IPS-20b (cell line): ENCODE results near the gene SMAP2.

ENCODE experiments used
- H3K27ac ChIP-seq: one replicate; pipeline ENCODE4 v1.5.1; 2013; ENCODE audit warnings: low read length
- H3K27me3 ChIP-seq: 2 replicates; pipeline ENCODE4 v1.6.1; 2013; ENCODE audit warnings: mild to moderate bottlenecking, low read length, inconsistent platforms; ENCODE audit not compliant: insufficient read depth
- H3K36me3 ChIP-seq: 2 replicates; pipeline ENCODE4 v1.6.1; 2013; ENCODE audit warnings: low read depth, mild to moderate bottlenecking, inconsistent platforms, low read length, moderate library complexity; ENCODE audit not compliant: insufficient read depth
- H3K4me1 ChIP-seq: 2 replicates; pipeline ENCODE4 v1.6.1; 2013; ENCODE audit warnings: mild to moderate bottlenecking, control low read depth, inconsistent platforms, low read length, moderate library complexity; ENCODE audit not compliant: insufficient read depth
- H3K4me3 ChIP-seq: 2 replicates; pipeline ENCODE4 v1.5.1; 2013; ENCODE audit warnings: mild to moderate bottlenecking, low read length, inconsistent platforms
- H3K9ac ChIP-seq: 2 replicates; pipeline ENCODE4 v1.6.1; 2013; ENCODE audit warnings: low read depth, mild to moderate bottlenecking, inconsistent platforms, low read length, moderate library complexity
- H3K9me3 ChIP-seq: 2 replicates; pipeline ENCODE4 v1.6.1; 2013; ENCODE audit warnings: mild to moderate bottlenecking, low read depth, low read length, inconsistent platforms; ENCODE audit not compliant: insufficient read depth

The SMAP2 gene

GRCh38 chr1:40413527-40414252 lies 40.2 kb downstream of the SMAP2 start:
- Histone ChIP-seq H3K27me3 (no peaks in the 10 kb centered on the region), H3K36me3 (no peaks in the 10 kb centered on the region), H3K9me3 (no peaks in the 10 kb centered on the region), H3K9ac (no peak overlapping the region), H3K4me3 (no peak overlapping the region), H3K27ac (no peak overlapping the region), H3K4me1 (peaks cover 8% of the 10 kb centered on the region)

- H3K27me3 ChIP-seq, result no peaks in the 10 kb centered on the region
- H3K27ac ChIP-seq, result no peak overlapping the region
- no peaks in the 10 kb centered on the region for H3K36me3 ChIP-seq
- H3K4me1 ChIP-seq, result peaks cover 3% of the 10 kb centered on the region
- H3K4me3 ChIP-seq, result no peak overlapping the region
- no peaks in the 10 kb centered on the region for H3K9me3 ChIP-seq
- no peak overlapping the region for H3K9ac ChIP-seq
Measured at GRCh38 chr1:40414331-40414730, 40.8 kb downstream of the SMAP2 start.

DNA sequence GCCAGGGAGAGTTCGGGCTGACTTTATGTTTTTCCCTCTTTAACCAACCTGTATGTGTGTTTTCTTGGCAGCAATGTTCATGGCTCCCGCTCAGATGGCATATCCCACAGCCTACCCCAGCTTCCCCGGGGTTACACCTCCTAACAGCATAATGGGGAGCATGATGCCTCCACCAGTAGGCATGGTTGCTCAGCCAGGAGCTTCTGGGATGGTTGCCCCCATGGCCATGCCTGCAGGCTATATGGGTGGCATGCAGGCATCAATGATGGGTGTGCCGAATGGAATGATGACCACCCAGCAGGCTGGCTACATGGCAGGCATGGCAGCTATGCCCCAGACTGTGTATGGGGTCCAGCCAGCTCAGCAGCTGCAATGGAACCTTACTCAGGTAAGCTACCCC lies 43.2 kb downstream of the SMAP2 start:
- Histone ChIP-seq H3K27me3 (no peaks in the 10 kb centered on the region), H3K27ac (no peak overlapping the region), H3K9ac (no peak overlapping the region), H3K4me3 (no peak overlapping the region), H3K9me3 (no peaks in the 10 kb centered on the region), H3K36me3 (no peaks in the 10 kb centered on the region), H3K4me1 (no peaks in the 10 kb centered on the region)

DNA sequence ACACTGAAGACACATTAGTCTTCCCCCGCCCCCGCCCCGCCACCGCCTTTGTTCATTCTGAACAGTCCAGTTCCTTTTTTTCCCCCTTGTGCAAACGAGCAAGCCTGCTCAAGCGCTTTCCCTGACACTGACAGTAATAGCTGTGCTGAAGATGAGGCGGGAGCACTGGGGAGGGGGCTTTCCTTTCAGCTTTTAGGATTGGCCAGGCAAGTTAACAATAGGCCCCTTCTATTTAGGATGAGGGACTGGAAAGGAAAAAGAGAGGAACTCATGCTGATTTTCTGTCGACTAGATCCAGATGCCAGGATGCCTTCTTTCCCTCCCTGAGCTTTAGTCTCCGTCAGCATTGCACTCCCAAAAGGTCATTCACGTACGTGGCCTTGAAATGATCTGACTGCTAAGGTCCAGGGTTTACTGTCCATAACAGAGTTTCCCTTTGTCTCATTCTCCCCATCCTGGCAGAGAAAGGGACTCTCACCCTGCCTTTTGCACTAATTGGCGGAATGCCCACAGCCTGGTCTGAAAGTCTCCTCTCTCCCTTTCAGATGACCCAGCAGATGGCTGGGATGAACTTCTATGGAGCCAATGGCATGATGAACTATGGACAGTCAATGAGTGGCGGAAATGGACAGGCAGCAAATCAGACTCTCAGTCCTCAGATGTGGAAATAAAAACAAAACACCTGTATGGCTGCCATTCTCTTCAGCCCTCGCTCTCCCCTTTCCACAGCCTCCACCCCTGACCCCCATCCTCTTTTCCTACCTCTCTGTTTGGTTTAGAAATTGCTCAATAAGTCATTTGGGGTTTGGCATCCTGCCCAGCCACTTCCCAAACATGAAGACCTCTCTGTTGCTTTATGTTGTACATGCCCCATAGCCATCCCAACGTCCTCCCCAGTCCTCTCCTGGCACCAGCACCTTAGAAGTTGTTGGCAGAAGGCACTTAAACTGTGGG lies 48.2 kb downstream of the SMAP2 start:
- Histone ChIP-seq H3K27ac (no peak overlapping the region), H3K9me3 (no peaks in the 10 kb centered on the region), H3K36me3 (no peaks in the 10 kb centered on the region), H3K9ac (no peak overlapping the region), H3K27me3 (no peaks in the 10 kb centered on the region), H3K4me1 (no peaks in the 10 kb centered on the region), H3K4me3 (no peak overlapping the region)

GRCh38 chr1:40422630-40423263 lies 49.2 kb downstream of the SMAP2 start:
- Histone ChIP-seq H3K9ac (no peak overlapping the region), H3K4me3 (no peak overlapping the region), H3K36me3 (no peaks in the 10 kb centered on the region), H3K4me1 (no peaks in the 10 kb centered on the region), H3K9me3 (no peaks in the 10 kb centered on the region), H3K27ac (no peak overlapping the region), H3K27me3 (no peaks in the 10 kb centered on the region)

DNA sequence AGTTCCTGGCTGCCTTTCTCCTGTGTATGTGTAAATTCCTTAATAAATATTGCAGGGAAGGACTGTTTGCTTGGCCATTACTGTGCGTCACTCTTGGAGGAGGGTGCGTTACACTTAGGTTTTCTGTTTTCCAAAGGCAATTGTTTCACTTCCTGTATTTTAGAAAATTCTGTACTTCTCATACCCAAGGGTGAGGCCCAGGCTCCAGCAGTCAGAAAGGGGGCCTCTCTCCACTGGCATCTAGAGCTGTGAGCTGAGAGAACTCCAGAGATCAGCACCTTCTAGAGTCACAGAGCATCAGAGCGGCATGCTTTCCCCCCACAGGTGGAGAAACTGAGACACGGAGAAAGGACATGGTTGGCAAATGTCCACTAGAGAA lies 49.7 kb downstream of the SMAP2 start:
- no peaks in the 10 kb centered on the region for H3K9me3 ChIP-seq
- H3K36me3 ChIP-seq, result no peaks in the 10 kb centered on the region
- H3K4me3 ChIP-seq, result no peak overlapping the region
- H3K27me3 ChIP-seq, result no peaks in the 10 kb centered on the region
- no peak overlapping the region for H3K27ac ChIP-seq
- H3K9ac ChIP-seq, result no peak overlapping the region
- no peaks in the 10 kb centered on the region for H3K4me1 ChIP-seq

DNA sequence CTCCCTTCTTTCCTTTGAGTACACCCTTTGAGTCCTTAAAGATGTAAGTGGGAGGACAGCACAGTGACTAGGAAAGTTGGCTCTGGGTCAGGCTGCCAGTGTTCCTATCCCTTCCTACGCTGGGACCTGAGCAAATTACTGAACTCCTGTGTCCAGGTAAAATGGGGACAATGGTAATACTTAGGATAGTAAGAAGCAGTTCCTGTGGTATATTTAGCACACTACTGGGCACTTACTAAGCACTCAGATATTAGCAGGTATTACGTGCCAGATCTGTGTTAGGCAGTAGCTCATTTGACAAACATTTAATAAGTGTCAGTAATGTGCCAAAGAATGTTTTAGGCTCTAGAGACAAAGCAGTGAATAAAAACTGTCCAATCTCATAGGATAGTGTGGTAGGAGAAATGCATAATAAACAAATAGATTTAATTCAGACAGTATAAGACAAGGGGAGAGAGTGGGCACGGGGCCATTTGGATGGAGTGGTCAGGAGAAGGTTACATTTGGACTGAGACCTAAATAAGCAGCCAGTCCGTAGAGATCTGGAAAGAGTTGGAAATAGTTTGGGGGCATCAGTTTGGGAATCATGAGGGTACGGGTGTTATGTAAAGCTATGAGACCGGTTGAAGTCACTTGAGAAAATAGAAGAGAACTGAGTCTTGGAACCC lies 50.6 kb downstream of the SMAP2 start:
- no peaks in the 10 kb centered on the region for H3K4me1 ChIP-seq
- no peak overlapping the region for H3K27ac ChIP-seq
- no peak overlapping the region for H3K4me3 ChIP-seq
- no peaks in the 10 kb centered on the region for H3K9me3 ChIP-seq
- H3K9ac ChIP-seq, result no peak overlapping the region
- no peaks in the 10 kb centered on the region for H3K27me3 ChIP-seq
- H3K36me3 ChIP-seq, result no peaks in the 10 kb centered on the region

GRCh38 chr1:40425198-40425597 lies 51.7 kb downstream of the SMAP2 start:
- H3K27ac ChIP-seq, result no peak overlapping the region
- no peaks in the 10 kb centered on the region for H3K36me3 ChIP-seq
- no peaks in the 10 kb centered on the region for H3K9me3 ChIP-seq
- H3K27me3 ChIP-seq, result no peaks in the 10 kb centered on the region
- H3K4me3 ChIP-seq, result no peak overlapping the region
- no peak overlapping the region for H3K9ac ChIP-seq
- H3K4me1 ChIP-seq, result no peaks in the 10 kb centered on the region

DNA sequence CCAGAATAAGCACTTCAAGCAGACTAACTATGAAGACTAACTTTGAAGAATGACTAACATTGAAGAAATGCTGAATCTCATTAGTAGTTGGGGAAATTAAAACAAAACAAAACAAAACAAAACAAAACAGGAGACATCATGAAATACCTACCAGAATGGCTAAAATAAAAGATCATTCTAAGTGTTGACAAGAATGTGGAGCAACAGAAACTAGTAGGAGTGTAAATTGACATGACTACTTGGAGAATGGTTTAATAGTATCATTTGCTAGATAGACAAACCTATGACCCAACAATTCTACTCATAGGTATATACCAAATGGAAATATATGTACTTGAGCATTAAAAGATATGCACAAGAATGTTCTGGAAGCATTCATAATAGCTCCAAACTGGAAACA lies 57.9 kb downstream of the SMAP2 start:
- no peaks in the 10 kb centered on the region for H3K4me1 ChIP-seq
- H3K36me3 ChIP-seq, result no peaks in the 10 kb centered on the region
- no peaks in the 10 kb centered on the region for H3K9me3 ChIP-seq
- H3K9ac ChIP-seq, result no peak overlapping the region
- H3K27ac ChIP-seq, result no peak overlapping the region
- no peak overlapping the region for H3K4me3 ChIP-seq
- no peaks in the 10 kb centered on the region for H3K27me3 ChIP-seq

- H3K4me1 ChIP-seq, result no peaks in the 10 kb centered on the region
- H3K4me3 ChIP-seq, result no peak overlapping the region
- no peak overlapping the region for H3K27ac ChIP-seq
- H3K9me3 ChIP-seq, result no peaks in the 10 kb centered on the region
- H3K9ac ChIP-seq, result no peak overlapping the region
- H3K36me3 ChIP-seq, result no peaks in the 10 kb centered on the region
- no peaks in the 10 kb centered on the region for H3K27me3 ChIP-seq
Measured at GRCh38 chr1:40432644-40433390, 59.3 kb downstream of the SMAP2 start.

DNA sequence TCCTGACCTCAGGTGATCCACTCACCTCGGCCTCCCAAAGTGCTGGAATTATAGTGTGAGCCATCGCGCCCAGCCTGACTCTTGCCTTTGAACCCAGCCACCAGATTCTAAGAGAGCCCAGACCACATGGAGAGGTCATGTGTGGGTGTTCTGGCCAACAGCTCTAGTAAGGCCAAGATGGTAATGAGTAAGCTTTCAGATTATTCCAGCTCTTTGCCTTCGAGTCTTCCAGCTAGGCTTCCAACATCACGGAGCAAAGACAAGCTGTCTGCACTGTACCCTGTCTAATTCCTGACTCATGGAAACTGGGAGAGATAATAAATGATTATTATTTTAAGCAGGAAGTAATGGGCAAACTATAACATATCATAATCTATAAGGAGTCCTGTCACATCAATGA lies 61.9 kb downstream of the SMAP2 start:
- Histone ChIP-seq H3K9me3 (no peaks in the 10 kb centered on the region), H3K9ac (no peak overlapping the region), H3K36me3 (no peaks in the 10 kb centered on the region), H3K4me1 (no peaks in the 10 kb centered on the region), H3K27ac (no peak overlapping the region), H3K4me3 (no peak overlapping the region), H3K27me3 (no peaks in the 10 kb centered on the region)
